ENCODE data around the gene NOP14.
A peak's percentile ranks its signal among the peaks of the same experiment; 100 is the strongest.

The NOP14 gene

DNA sequence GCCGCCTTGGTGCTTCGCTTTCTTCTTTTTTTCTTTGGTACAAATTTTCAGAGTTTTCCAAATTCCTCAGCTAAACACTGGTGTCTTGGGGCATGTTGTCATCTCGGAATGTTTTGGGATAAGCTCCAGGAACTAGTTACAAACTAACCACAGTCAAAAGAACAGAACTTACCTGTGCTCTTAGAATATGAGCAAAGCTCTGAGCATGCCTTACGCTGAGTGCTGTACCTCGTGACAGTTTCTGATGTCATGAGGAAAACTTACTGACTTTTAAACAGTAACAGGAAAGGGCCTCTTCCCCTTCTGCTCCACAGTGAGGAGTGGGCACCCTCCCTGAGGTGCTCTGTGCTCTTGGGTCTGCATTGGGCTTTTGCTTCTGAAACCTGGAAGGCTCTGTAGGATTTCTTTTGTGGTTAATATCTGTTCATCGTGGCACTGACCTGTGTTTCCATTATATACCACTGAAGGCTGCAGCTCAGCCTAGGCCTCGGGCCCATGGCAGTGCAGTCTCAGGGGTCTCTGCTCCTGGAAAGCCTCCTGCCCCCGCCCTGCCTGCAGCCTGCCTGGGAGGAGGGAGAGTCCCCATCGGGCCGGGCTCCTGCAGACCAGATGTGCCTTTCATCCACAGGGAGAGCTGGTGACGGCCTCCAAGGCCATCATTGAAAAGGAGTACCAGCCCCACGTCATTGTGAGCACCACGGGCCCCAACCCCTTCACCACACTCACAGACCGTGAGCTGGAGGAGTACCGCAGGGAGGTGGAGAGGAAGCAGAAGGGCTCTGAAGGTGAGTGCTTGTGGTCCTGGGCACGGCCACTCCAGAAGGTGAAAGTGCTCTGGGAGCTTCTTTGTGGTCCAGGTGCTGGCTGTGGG is 48.7 kb downstream of the NOP14 start:
- no peak for DNase-seq (ENCODE audit: low read depth)

DNA sequence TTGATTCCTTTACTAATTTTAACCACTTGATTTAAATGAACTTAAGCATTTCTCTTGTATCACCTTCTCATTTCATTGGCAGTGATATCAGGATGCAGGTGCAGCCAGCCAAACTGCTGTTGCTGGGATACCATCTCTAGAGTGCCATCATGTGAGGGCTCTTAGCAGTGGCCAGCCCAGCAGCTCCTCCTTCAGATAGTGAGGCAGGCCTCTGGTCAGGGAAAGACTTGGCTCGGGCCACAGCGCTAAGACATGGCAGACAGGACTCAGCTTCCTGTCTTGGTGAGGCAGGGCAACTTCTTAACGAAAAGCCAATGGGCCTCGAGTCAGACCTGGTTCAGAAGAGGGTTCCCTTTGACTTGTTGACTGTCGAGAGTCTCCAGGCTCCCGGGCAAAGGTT is 50.0 kb downstream of the NOP14 start:
- no peak for DNase-seq (ENCODE audit: low read depth)

DNA sequence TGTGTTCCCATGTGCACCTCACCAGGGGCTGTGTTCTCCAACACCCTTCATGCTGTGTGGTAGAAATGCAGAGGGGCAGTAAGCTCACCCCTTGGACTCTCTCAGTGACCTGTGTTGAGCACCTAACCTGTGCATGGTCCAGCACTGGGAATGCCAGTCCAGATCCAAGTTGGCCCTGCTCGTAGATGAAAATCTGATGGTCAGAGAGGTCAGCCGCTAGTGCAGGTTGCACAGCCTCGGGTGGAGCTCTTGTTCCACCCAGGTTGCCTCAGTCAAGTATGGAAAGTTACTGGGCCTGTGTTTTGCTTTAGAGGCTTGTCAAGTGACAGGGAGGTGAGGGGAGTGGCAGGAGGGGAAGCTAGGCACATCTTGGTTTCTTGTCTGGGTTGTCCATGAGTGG is 51.3 kb downstream of the NOP14 start:
- DNase-seq (ENCODE audit: low read depth) = no peak

DNA sequence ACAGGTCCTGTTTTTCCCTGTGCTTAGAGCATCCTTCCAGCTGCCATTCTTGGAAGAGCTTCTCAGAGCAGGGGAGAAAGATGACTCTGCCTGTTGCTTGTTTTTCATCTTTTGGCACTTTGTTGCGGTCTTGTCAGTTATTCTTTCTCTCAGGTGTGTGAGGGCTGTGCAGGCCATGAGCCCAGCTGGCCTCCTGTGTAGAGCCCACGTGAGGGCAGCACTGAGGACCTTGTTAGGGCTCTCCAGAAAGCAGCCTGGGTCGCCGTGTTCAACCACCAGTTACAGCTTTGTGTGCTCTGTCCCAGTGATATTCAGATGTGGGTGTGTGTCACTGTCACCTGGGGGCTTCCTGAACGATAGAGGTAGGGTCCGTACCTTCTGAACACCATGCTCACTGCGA is 52.8 kb downstream of the NOP14 start:
- DNase-seq (ENCODE audit: low read depth) = no peak

DNA sequence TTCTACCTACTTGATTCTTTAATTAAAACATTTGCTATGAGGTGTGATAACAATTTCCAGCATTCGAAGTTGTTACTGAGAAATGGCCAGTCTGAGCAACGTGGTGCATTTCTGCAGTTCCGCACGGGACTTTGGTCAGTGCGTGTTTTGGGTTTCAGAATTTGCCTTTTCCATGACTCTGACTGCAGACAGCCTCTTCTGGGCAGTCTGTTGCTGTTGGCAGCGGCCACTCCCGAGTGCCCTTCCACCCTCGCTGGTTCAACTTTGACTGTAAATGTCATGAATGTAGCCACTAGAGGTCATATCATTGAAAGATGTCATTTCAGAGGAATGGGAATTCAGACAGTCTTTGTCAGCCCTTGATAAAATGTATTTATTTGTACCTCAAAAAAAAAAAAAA is 53.6 kb downstream of the NOP14 start:
- DNase-seq (ENCODE audit: low read depth) = no peak

DNA sequence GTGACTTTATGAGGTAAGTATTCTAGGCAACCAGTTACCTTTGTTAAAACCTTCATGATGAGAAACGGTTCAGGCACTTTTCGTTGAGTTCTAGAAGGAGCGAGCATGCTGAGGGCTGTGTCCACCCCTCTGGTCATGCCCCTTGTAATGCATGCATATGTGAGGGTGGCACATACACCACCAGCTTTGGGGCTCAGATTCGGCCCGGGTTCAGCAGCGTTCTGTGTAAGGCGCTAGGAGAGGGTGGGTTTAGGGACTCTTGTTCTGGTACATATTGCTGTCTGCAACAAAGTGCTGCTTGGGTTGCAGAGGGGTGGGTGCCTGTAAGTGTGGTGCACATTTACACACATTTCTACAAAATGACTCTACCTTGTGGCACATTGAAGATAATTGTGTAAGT is 54.5 kb downstream of the NOP14 start:
- DNase-seq (ENCODE audit: low read depth) = no peak

DNA sequence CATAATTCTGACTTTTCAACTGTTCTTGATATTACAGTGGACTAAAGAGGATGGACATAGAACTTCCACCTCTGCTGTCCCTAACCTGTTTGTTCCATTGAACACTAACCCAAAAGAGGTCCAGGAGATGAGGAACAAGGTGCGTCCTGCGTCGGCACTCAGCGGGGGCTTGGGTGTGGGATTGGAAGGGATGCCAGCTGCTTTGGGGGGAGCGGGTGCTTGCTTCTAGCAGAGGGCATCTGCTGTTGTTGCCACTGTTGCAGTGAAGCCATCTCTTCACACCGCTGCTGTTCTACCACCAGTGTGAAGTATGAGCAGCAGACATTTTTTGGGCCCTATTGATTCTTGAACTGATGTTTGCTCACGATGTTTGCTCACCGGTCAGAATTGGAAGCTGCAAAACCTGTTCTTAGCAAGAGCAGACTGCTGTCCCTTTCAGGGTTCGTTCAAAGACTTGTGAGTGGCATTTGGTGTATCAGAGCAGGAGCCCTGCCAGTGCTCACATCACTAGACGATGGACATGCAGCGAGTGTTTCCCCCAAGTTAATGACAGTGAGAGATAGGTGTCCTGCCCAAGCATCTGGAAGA is 55.4 kb downstream of the NOP14 start:
- no peak for DNase-seq (ENCODE audit: low read depth)

DNA sequence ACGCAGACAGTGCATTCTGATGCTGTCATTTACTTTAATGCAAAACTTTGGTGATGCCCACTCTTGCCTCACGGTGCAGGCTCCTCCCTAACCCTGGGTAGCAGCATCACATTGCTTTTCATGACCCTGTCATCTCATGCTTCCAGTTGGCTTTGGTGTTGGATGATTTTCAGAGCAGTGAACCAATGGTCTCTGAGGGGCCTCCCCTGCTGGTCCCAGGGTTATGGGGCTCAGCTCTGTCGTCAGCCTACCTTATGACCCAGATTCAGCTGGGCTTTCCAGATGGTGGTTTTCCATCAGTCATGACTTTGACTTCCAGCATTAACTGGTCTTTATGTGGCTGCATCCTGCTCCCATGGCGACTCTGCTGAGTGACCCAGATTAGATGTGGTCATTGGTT is 56.0 kb downstream of the NOP14 start:
- DNase-seq (ENCODE audit: low read depth) = no peak

DNA sequence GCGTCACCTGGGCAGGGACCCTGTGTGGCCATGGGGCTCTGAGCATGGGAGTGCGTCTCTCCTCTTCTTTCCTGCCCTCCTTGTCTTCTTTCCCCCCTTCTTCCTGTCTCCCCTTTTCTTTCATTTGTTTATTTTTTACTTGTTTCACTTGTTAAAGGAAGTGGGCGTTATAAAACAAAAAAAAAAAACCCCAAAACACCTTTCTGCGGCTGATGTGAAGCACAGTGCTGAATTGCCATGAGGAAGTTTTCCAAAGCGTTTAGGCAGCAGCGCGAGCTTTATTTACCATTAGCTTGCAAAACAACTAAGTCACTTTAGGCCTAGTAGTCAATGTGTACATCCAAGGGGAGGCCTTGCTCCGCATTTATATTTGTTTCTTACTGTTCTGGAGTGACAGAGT is 57.0 kb downstream of the NOP14 start:
- DNase-seq (ENCODE audit: low read depth) = no peak

DNA sequence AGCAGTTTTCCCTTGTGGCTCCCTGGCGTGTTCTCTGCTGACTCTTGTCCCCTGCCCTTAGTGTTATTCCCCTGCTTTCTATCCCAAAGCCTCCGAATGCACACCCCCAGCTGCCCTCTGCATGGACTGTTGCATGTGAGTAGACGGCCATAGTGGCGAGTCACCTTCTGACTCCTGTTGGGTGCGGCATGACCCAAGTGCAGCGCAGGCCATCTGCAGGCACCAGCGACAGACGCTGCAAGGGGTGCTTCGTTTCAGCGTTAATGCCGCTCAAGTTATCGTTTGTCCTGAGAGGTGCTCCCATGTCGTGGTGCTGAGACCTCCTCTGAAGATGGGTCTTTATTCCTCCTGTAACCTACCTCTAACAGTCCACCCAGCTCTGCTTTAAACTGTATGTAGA is 57.7 kb downstream of the NOP14 start:
- no peak for DNase-seq (ENCODE audit: low read depth)

DNA sequence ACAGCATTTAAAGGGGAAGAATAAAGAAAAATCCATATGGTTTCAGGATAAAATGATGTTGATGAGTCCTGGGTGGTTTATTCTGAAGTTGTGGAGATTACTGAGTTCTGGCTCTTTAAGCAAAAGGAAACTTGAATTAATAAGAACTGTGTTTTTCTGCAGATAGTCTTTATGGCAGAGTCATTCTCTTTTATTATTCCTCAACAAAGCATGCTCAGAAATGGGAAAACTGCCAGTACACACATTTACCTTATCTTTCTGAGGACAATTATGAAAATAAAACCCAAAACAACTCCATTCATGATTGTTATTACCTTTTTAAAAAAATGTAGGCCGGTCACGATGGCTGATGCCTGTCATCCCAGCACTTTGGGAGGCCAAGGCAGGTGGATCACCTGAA is 61.1 kb downstream of the NOP14 start:
- no peak for DNase-seq (ENCODE audit: low read depth)

DNA sequence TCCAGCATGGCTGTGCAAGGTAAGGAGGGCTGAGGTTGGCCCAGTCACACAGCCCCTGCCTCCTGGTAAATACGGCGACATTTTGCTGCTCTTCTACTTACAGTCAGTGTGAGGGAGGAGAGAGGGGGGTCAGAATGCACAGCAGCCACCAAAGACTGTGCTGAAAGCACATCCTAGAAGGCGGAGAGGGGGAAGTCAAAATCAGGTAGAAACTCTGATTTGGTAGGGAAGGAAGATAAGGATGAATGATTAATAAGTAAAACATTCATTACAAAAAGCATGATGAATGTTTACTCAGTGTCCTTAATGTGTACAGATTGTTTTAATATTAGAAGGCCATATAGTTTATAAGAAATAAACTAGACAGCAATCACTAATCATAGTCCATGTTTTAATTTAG is 62.0 kb downstream of the NOP14 start:
- DNase-seq (ENCODE audit: low read depth) = no peak

DNA sequence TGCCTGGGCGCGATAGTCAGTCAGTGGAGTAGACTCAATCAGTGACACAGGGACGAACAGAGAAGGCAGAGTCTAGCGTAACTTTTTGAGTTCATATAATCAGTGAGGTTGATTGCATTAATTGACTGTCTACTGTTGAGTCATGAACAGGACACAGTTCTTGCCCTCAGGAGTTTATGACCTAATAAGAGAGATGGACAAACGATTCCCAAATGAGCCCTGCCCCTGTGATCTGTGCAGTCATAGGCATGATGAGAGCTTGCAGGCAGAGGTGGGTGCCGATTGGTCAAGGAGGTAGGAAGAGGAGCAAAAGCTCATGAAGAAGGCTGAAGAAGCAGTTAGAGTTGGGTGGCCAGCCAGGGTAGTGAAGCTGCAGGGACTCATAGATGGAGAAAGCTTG is 62.5 kb downstream of the NOP14 start:
- DNase-seq (ENCODE audit: low read depth) = no peak

DNA sequence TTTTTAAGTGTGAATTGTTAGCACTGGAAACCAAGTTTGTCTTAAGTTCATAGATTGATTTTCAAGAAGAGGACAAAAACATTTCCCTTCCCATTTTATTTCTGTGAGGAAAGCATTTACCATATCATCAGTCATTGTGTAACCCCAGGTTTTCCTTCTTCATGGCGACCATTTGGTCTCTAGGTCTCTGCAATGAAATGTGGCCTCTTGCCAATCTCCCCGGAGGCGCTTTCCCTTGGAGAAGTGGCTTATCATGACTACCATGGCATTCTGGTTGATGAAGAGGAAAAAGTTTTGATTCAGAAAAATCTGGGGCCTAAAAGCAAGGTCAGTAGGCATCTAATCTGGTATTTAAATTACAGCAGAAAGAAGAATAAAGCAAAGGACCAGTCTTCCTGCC is 65.2 kb downstream of the NOP14 start:
- DNase-seq (ENCODE audit: low read depth) = no peak

DNA sequence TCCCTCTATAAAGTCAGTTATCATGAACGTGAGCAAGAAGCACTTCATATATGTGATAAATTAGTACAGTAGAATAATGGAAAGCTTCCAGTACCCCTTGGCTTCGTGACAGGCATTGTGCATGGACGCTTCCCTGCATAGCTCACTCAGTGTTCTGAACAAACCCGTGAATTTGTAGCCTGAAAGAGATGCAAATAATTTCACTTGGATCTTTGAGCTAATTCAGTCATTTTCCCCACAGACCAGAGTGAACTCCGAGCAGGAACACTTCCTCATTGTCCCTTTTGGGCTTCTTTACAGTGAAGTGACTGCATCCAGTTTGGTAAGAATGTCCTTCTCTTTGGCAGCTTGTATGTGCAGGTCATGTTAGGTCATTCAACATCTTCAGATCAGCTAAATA is 69.4 kb downstream of the NOP14 start:
- DNase-seq (ENCODE audit: low read depth) = peak; percentile 8

DNA sequence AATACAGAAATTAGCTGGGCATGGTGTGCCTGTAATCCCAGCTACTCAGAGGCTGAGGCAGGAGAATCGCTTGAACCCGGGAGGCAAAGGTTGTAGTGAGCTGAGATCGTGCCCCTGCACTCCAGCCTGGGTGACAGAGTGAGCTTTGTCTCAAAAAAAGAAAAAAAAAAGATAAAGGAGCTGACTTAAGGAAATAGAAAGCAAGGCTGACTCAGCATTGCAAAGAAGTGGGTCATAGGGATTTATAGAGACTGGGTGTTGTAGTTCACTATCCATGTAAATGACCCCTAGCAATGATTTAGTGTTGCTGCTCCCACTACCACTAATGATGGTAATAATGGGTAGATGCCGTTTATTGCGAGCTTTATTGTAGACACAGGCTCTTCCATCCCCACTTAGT is 71.9 kb downstream of the NOP14 start:
- DNase-seq (ENCODE audit: low read depth) = peak; percentile 51

DNA sequence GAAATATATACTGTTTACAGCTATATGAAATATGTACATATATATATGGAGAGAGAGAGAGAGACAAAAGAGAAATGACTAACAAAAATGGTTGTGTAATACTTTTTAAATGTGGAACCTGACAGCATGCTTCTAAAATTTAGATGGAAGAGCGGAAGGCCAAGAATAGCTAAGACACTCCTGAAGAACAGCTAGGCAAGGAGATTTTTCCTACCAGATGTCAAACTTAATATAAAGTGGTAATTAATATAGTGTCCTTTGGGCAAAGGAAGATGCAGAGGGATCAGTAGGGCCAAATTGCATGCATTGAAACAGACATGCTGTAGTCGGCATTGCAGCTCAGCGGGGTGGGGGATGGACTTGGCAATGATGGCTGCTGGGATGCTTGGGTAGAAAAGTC is 74.3 kb downstream of the NOP14 start:
- DNase-seq (ENCODE audit: low read depth) = no peak
